HG02571 (cell line): ENCODE data around the gene CALHM4.
A peak's percentile ranks its signal among the peaks of the same experiment; 100 is the strongest.

Source experiments
- ATAC-seq: cut with Tn5 transposase; IDR thresholded peaks from one replicate; pipeline ENCODE4 v1.9.1; 2021; ENCODE audit warnings: mild to moderate bottlenecking, moderate library complexity; ENCODE audit not compliant: unreplicated experiment

Gene CALHM4, protein sequence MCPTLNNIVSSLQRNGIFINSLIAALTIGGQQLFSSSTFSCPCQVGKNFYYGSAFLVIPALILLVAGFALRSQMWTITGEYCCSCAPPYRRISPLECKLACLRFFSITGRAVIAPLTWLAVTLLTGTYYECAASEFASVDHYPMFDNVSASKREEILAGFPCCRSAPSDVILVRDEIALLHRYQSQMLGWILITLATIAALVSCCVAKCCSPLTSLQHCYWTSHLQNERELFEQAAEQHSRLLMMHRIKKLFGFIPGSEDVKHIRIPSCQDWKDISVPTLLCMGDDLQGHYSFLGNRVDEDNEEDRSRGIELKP

GRCh38 chr6:116553451-116553850 is at the start of gene CALHM4:
Gene CALHM4 (plus strand): TSS chr6:116553751. CDS start chr6:116553794, 43 bp downstream.
- no peak for ATAC-seq

DNA sequence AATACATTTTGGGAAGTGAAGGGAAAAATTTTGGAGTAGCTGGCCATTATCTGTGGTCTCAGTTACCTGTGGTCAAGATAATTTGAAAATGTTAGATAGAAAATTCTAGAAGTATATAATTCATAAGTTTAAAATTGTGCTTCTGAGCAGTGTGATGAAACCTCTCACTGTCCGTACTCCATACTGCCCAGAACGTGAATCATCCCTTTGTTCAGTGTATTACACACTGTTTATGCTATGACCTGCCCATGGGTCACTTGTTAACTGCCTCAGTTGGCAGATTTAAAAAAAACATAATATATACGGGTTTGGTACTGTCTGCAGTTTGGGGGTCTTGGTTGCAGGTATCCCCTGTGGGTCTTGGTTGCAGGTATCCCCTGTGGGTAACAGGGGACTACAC is 46.2 kb upstream of the CALHM4 start:
- no peak for ATAC-seq

- no peak for ATAC-seq
Observed at GRCh38 chr6:116508527-116508926, 45.0 kb upstream of the CALHM4 start.

GRCh38 chr6:116511424-116512110 is 42.0 kb upstream of the CALHM4 start, which contains the start of gene CALHM5:
Gene CALHM5 (plus strand): TSS chr6:116511639. CDS start chr6:116511697, 58 bp downstream.
- ATAC-seq, result no peak

- no peak for ATAC-seq
Observed at GRCh38 chr6:116512111-116512559, 41.4 kb upstream of the CALHM4 start.

DNA sequence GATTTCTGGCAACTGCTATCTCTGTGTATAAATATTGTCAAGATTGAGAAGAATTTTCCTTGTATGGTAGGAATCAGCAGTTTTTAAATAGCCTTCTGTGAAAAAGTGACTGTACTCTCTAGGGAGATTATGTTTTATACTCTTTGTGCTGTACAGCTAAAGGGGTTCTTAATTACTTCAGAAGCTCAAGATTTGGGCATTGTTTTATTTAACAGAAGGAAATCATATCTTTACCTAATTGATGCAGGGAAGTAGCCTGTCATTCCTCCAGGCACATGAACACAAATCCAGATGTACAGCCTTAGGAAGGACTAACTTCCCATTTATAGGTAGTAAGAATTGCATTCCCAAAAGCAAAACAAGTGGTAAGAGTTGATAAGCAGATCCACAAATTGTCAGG is 40.8 kb upstream of the CALHM4 start:
- no peak for ATAC-seq

DNA sequence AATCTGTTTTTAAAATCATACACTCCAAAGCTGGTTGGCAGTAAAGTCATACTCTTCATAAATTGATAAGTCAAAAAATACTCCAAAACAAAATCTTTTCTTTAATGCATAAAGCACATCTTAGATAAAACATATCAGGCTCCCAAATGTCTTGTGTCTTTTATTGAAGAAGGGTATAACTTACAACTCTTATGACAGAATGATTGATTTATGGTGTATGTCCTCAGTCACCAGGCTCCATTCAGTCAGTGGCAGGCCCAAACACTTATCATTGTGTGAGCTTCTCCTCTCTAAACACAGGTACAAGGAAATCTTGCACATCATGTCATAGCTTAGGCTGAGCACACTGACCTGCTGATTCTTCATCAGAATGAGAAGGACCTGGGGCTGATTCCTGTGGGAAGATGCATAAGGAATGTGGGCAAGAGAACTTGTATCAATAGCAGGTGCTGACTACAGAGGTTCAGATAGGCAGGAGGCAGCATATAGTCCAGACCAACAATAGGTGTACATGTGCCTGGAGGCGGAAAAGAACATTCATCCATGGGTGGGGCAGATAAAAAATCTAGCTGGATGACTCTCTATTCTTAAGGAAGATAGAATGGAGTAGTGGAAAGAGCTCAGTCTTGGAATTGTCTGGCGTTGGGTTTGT is 40.2 kb upstream of the CALHM4 start:
- no peak for ATAC-seq

GRCh38 chr6:116514111-116514510 is 39.4 kb upstream of the CALHM4 start:
- ATAC-seq, result no peak

- no peak for ATAC-seq
Observed at GRCh38 chr6:116515141-116515540, 38.4 kb upstream of the CALHM4 start.

DNA sequence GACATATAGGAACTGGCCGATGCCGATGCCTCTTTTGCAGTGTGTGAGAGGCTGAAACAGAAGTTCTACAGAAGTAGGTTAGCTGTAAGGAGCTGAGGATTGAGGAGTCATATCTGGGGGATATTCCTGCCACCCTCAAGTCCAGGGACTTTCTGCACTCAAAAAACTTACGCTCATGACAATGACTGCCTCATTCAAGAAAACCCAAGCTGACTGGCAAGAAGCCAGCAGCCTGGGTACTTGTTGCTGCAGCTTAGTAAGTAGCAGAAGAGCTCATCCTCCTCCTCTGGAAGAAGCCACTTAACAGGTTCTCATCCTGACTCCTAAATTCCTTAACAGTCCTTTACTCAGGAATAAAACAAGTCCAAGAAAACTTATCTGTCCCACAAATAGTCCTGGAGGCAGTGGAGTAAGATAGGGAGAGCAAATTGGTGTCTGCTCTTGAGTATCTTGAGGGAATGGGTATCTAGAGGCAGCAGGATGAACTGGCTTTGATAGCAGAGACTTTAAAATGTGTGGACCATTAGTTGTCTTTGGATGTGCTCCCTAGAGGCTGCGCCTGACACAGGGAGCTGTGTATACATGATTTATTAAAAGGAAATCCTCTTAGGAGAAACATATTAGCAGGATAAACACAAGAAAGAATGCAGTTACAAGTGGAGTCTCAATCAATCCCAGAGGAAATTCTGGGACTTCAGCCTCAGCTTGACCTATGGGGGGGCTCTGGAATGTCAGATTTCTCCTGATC is 34.8 kb upstream of the CALHM4 start:
- no peak for ATAC-seq

DNA sequence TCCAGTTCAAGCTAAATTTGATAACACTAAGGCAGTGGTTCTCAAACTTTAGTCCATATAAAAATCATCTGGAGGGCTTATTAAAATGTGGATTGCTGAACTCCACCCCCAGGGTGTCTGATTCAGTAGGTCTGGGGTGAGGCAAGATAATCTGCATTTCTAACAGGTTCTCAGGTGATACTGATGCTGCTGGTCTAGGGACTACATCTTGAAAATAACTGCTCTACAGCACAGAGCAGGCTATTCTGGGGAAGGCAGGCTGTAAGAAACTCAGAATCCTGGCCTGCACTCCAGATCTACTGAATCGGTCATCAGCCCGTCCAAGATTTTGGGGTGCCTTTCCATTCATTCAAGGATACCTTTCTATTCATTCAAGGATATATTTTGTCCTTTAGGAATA is 30.7 kb upstream of the CALHM4 start:
- no peak for ATAC-seq

DNA sequence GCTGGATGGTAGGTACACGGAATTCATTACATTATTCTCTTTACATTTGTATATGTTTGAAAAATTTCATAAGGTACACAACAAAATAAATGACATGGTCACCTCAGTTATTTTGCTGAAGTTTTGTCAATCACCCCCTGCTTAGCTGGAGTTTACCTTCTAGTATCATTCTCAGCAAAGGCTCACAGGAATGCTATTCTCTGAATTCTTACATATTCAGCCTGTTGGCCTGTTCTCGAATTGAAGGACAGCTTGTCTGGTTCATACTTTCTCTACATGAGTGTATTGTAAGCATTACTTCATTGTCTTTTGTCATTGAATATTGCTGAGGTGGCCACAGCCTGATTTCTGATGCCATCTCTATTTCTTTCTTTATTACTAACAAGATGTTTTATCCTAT is 29.3 kb upstream of the CALHM4 start:
- ATAC-seq, result no peak

DNA sequence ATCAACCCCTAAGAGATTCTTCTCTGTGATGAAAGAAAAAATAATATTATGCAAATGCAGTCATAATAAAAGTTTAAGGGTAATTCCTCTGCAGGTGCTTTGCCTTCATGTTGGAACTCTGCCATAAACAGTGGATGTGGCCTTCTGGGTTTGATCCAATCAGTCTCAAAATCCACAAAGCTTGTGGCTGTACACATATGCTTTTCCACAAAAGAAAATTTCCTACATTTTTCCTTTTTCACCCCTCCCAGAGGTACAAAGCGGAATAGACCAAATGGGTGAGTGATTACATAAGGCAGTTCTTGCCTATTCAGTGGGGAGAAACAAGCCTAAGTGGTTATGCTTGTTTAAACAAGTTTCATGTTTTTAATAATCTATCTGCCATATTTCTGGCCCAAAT is 25.4 kb upstream of the CALHM4 start:
- no peak for ATAC-seq

DNA sequence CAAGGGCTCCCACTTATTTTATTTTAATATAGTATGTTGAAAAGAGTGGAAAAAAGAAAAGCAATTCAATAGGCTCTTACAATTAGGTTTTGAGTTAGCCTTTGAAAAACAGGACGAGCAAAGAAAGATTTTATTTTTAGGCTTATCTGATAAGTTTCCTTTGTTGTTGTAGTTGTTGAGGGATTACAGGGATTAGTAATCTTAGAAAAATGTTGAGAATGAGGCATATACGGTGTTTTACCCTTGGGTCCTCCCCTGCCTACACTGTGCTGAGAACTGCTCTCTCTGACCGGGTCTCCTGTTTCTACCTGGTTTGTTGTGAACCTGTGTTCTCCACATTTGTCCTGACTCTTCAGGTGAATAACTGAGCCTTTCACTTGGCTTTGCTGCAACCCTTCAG is 24.8 kb upstream of the CALHM4 start:
- ATAC-seq, result no peak

DNA sequence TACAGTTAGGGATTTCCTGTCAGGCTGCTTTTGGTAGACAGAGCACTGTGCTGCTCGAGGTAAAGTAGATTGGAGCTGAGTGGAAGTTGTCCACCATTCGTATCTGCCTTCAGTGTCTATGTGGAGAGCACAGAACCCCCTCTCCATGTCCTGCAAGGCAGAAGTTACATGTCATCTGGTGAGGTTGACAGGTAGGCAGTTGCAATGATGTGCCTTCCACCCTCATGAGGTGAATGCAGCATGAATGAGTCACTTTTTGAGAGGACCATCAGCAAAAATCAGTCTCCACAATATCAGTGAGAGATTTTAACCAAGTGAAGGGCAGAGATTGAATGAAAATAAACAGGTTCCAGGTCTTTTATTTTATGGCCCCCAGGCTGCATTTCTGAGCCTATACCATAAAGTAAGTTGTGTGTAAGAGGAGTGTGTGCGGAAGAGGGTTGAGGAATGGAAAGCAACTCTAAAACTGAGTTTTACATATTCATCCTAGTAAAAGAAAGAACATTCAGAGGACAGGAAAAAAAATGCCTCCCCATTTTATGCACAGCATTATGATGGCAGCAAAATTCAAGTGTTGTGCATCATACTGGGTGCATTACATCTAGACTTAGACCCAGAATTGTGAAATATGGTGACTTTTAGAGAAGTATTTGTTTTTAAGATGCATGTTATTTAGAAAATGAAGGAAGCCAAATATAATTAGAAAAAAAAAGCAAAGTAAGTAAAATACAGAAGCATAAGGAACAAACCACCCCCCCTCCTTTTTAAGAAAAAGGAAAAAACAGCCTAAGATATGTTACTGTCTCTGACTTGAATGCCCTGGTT is 23.9 kb upstream of the CALHM4 start:
- no peak for ATAC-seq

- ATAC-seq, result no peak
Observed at GRCh38 chr6:116530436-116530835, 23.1 kb upstream of the CALHM4 start.

GRCh38 chr6:116531675-116532570 is 21.6 kb upstream of the CALHM4 start:
- peak; percentile 69 for ATAC-seq

GRCh38 chr6:116533233-116533957 is 20.2 kb upstream of the CALHM4 start:
- ATAC-seq, result no peak

GRCh38 chr6:116535109-116535508 is 18.4 kb upstream of the CALHM4 start:
- no peak for ATAC-seq
